Activated T-cell treated with anti-CD3 and anti-CD28 coated beads, Interleukin-2, amount 50 U/mL, for 72 hours (primary cell): ENCODE data around the gene AP1S2. TPM values are rescaled to one million over a fixed set of nuclear protein-coding genes. Genes with fewer than 3 reads are reported as not detected.
"Not testable (repeated sequence)": the region's sequence is repeated elsewhere in the genome, so short reads cannot be mapped to it uniquely, and the experiment has no call there.

Experiments
- ATAC-seq, 2 donors: fragments of 150-1000 bp; cut with Tn5 transposase; replicated peaks in 1 of 2; 2 replicates each; pipeline ENCODE4 v1.10.0; 2021; ENCODE audit warnings: moderate library complexity in 2 of 2, mild to moderate bottlenecking in 1 of 2
- DNase-seq, 2 donors: peaks; one replicate each; pipeline ENCODE4 v3.0.0; 2021 to 2022; ENCODE audit warnings: mixed read lengths in 1 of 2
- H3K27ac Mint-ChIP-seq: one replicate; pipeline ENCODE4 v1.8.0; 2022; ENCODE audit warnings: mild to moderate bottlenecking, moderate library complexity, mixed read lengths
- H3K27me3 Mint-ChIP-seq: one replicate; pipeline ENCODE4 v1.8.0; 2022; ENCODE audit warnings: low read depth, mixed read lengths
- H3K36me3 Mint-ChIP-seq, 2 donors: one replicate each; pipeline ENCODE4 v1.8.0; 2022; ENCODE audit warnings: mixed read lengths in 2 of 2, mild to moderate bottlenecking in 1 of 2; ENCODE audit not compliant: insufficient read depth in 2 of 2
- H3K4me1 Mint-ChIP-seq: one replicate; pipeline ENCODE4 v1.8.0; 2022; ENCODE audit warnings: low read depth, mixed read lengths
- H3K4me3 Mint-ChIP-seq, 2 donors: one replicate each; pipeline ENCODE4 v1.8.0; 2022; ENCODE audit warnings: mild to moderate bottlenecking in 2 of 2, mixed read lengths in 2 of 2, moderate library complexity in 2 of 2
- H3K9me3 Mint-ChIP-seq, 2 donors: one replicate each; pipeline ENCODE4 v1.8.0; 2022; ENCODE audit warnings: mixed read lengths in 2 of 2
- total RNA-seq, 2 donors: library from RNA; stranded (reverse); gene quantifications; one replicate each; pipeline ENCODE4 v1.2.3, GENCODE V29; 2022

The AP1S2 gene
- 10 to 100 TPM; 33.3 to 43.6 TPM for total RNA-seq

GRCh38 chrX:15854712-15855567 lies at the start of gene AP1S2:
TSS of gene AP1S2 (minus strand) at chrX:15854813. CDS start at chrX:15852524, 2,289 bp downstream.
- peaks cover 30% of the 10 kb centered on the region for H3K4me1 Mint-ChIP-seq
- ATAC-seq (peak; percentile 97 to 98), DNase-seq (peak; percentile 94 to 97)
- H3K36me3 Mint-ChIP-seq: peaks cover 0 to 8% of the 10 kb centered on the region in 2 donors
- peaks cover 6% of the 10 kb centered on the region for H3K27me3 Mint-ChIP-seq
- H3K4me3 Mint-ChIP-seq: peak within 1 kb of the TSS; percentile 96
- no peaks in the 10 kb centered on the region for H3K9me3 Mint-ChIP-seq
- peak within 1 kb of the TSS; percentile 96 for H3K27ac Mint-ChIP-seq

GRCh38 chrX:15903186-15903681 lies 48.6 kb upstream of the AP1S2 start:
- no peak overlapping the region for H3K27ac Mint-ChIP-seq
- DNase-seq (peak in 1 of 2 donors; percentile 6), ATAC-seq (peak; percentile 62 to 65)
- no peak overlapping the region for H3K4me3 Mint-ChIP-seq
- peaks cover 30% of the 10 kb centered on the region for H3K27me3 Mint-ChIP-seq
- H3K36me3 Mint-ChIP-seq: peaks cover 0 to 3% of the 10 kb centered on the region in 2 donors
- peaks cover 0 to 4% of the 10 kb centered on the region in 2 donors for H3K9me3 Mint-ChIP-seq
- no peaks in the 10 kb centered on the region for H3K4me1 Mint-ChIP-seq

DNA sequence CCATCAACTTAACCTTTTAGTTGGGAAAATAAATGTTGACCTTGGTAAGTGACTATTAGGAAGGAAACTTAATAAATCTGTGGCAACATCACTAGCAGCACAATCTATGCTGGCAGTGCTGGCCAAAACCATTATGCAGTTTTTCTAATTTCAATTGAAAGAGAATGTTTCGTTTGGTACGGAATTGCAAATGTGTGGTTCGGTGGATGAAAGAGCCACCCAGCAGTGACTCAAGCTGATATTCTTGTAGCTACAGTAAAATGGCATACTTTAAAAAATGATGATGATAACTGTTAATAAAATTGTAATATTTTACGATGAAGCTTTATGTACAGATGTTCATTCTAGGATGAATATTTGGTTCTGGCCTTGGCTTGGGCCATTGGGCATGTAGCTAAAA lies 40.7 kb upstream of the AP1S2 start:
- H3K27me3 Mint-ChIP-seq: peaks cover 37% of the 10 kb centered on the region
- peaks cover 0 to 4% of the 10 kb centered on the region in 2 donors for H3K36me3 Mint-ChIP-seq
- ATAC-seq (no peak), DNase-seq (no peak)
- no peak overlapping the region for H3K27ac Mint-ChIP-seq
- peaks cover 2 to 5% of the 10 kb centered on the region in 2 donors for H3K9me3 Mint-ChIP-seq
- no peak overlapping the region for H3K4me3 Mint-ChIP-seq
- no peaks in the 10 kb centered on the region for H3K4me1 Mint-ChIP-seq

DNA sequence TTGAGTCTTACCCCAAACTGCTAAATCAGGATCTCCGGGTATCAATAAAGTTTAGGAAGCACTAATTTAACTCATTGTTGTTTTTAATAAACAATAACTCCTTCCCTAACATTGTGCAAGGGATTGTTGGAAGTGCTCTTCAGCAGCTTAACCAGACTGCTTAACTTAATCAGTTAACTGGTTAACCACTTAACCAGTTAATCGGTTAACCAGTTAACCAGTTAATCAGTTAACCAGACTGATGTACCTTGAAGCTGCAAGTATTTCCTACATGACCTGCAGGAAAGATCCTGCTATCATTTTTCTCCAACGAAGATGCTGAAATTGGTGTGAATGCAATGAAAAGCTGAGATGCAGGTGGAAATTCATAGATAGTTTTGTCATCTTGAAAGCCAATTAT lies 40.1 kb upstream of the AP1S2 start:
- Mint-ChIP-seq H3K9me3 (peaks cover 2 to 5% of the 10 kb centered on the region in 2 donors), H3K36me3 (peaks cover 0 to 4% of the 10 kb centered on the region in 2 donors), H3K27ac (no peak overlapping the region), H3K4me1 (no peaks in the 10 kb centered on the region), H3K27me3 (peaks cover 43% of the 10 kb centered on the region), H3K4me3 (no peak overlapping the region)
- ATAC-seq: no peak
- no peak for DNase-seq

- H3K4me1 Mint-ChIP-seq: no peaks in the 10 kb centered on the region
- no peak for ATAC-seq
- no peak overlapping the region for H3K27ac Mint-ChIP-seq
- no peak for DNase-seq
- no peaks in the 10 kb centered on the region for H3K9me3 Mint-ChIP-seq
- no peak overlapping the region for H3K4me3 Mint-ChIP-seq
- no peaks in the 10 kb centered on the region for H3K36me3 Mint-ChIP-seq
- H3K27me3 Mint-ChIP-seq: peaks cover 36% of the 10 kb centered on the region
Measured at GRCh38 chrX:15890463-15890862, 35.9 kb upstream of the AP1S2 start.

DNA sequence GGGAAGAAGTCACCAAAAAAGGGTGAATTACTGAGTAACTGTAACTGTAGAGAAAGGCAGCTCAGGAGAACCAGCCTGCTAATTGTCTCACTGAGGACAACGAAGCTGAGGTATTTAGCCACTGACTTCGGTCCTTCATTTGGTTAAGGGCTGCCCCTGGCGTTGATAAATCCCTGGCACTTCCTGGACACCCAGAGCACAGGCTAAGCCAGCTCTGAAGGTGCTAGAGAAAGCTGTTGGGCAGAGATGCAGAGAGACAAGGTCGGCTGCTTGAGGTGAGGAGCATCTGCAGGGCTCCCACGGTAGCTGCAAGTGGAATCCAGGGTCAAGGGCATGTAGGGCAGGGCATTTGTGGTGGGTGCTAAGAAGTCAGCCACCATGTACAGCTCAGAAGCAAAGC lies 33.4 kb upstream of the AP1S2 start:
- ATAC-seq (no peak), DNase-seq (no peak)
- no peak overlapping the region for H3K27ac Mint-ChIP-seq
- no peaks in the 10 kb centered on the region for H3K9me3 Mint-ChIP-seq
- peaks cover 25% of the 10 kb centered on the region for H3K27me3 Mint-ChIP-seq
- peaks cover 8% of the 10 kb centered on the region for H3K4me1 Mint-ChIP-seq
- H3K4me3 Mint-ChIP-seq: no peak overlapping the region
- H3K36me3 Mint-ChIP-seq: no peaks in the 10 kb centered on the region

DNA sequence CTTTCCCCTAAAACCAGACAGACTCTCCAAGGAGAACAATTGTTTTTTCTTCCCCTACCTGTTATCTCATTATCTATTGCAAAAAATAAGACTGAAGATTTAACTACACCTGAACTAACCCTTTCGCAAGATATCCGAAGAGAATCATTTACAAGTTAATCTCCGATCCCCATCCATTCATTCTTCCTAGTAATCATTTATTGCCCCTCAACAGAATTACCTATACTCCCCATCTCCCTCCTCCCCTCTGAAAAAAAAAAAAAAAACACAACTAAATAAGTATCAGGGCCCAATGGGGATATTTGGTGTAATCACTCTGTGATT lies 28.9 kb upstream of the AP1S2 start:
- ATAC-seq: no peak
- Mint-ChIP-seq H3K4me3 (no peak overlapping the region), H3K36me3 (peaks cover 3 to 9% of the 10 kb centered on the region in 2 donors), H3K27ac (no peak overlapping the region), H3K9me3 (peaks cover 3 to 8% of the 10 kb centered on the region in 2 donors), H3K27me3 (peaks cover 23% of the 10 kb centered on the region), H3K4me1 (peaks cover 14% of the 10 kb centered on the region)
- no peak for DNase-seq

- Mint-ChIP-seq H3K27ac (peak overlapping the region; percentile 28), H3K9me3 (peaks cover 3 to 8% of the 10 kb centered on the region in 2 donors), H3K4me3 (peak overlapping the region in 1 of 2 donors; percentile 21), H3K27me3 (peaks cover 20% of the 10 kb centered on the region), H3K36me3 (peaks cover 6 to 9% of the 10 kb centered on the region in 2 donors), H3K4me1 (peaks cover 14% of the 10 kb centered on the region)
- DNase-seq (peak in 1 of 2 donors; percentile 12), ATAC-seq (peak; percentile 66 to 73)
Measured at GRCh38 chrX:15882704-15883539, 28.3 kb upstream of the AP1S2 start.

DNA sequence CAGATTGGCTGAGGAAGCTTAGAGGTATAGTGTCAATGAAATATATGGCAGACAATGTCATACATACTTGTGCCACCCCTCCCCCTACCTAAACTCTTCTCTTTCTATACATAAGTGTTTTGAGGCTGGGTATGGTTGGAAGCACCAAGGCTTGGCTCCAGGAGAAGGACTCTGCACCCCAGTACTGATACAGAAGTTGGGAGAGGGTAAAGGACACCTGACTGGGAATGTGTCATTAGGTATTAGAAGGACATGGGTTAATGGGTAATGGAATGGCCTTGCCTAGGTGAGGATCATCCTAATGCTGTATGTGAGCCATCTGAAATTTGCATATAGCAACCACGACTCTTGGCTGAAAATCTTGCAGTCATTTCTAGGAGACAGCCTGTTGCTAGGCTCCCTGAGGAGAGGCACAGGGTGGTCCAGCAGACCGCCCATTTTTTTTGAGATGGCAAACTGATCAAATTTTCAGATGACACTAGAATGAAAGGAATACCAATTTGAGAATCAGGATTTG lies 26.8 kb upstream of the AP1S2 start:
- peaks cover 6 to 9% of the 10 kb centered on the region in 2 donors for H3K36me3 Mint-ChIP-seq
- peaks cover 3 to 8% of the 10 kb centered on the region in 2 donors for H3K9me3 Mint-ChIP-seq
- peaks cover 21% of the 10 kb centered on the region for H3K27me3 Mint-ChIP-seq
- peaks cover 14% of the 10 kb centered on the region for H3K4me1 Mint-ChIP-seq
- no peak overlapping the region for H3K4me3 Mint-ChIP-seq
- DNase-seq: no peak
- ATAC-seq: no peak
- H3K27ac Mint-ChIP-seq: no peak overlapping the region

- H3K4me3 Mint-ChIP-seq, H3K36me3 Mint-ChIP-seq, DNase-seq, H3K27ac Mint-ChIP-seq, H3K4me1 Mint-ChIP-seq, H3K9me3 Mint-ChIP-seq, ATAC-seq: not testable (repeated sequence)
- peaks cover 28% of the 10 kb centered on the region for H3K27me3 Mint-ChIP-seq
Measured at GRCh38 chrX:15877914-15878313, 23.3 kb upstream of the AP1S2 start.

DNA sequence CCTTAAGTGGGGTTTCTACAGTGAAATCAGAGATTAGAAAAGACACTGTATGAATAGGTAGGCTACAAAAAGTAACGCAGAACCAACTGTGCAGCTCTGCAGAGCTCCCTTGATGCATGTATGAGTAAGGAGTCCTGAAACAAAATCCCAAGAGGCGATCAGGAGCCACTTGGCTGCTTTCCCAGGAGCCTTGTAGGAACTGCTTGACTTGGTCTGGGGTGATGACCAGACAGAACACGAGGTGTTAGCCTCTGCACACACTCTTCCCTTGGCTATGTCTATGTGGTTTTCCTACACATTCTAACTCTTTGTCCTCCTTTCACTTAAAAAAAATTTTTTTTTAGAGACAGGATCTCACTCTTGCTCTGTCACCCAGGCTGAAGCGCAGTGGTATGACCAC lies 22.8 kb upstream of the AP1S2 start:
- Mint-ChIP-seq H3K4me3 (no peak overlapping the region), H3K36me3 (peaks cover 6 to 9% of the 10 kb centered on the region in 2 donors), H3K9me3 (peaks cover 3 to 6% of the 10 kb centered on the region in 2 donors), H3K27me3 (peaks cover 28% of the 10 kb centered on the region), H3K27ac (no peak overlapping the region), H3K4me1 (no peaks in the 10 kb centered on the region)
- ATAC-seq (no peak), DNase-seq (no peak)

GRCh38 chrX:15874672-15875071 lies 20.1 kb upstream of the AP1S2 start:
- H3K9me3 Mint-ChIP-seq: no peaks in the 10 kb centered on the region
- no peak overlapping the region for H3K27ac Mint-ChIP-seq
- H3K4me3 Mint-ChIP-seq: no peak overlapping the region
- DNase-seq (no peak), ATAC-seq (no peak)
- peaks cover 1 to 3% of the 10 kb centered on the region in 2 donors for H3K36me3 Mint-ChIP-seq
- H3K4me1 Mint-ChIP-seq: no peaks in the 10 kb centered on the region
- peaks cover 19% of the 10 kb centered on the region for H3K27me3 Mint-ChIP-seq

GRCh38 chrX:15873566-15873965 lies 19.0 kb upstream of the AP1S2 start:
- ATAC-seq (no peak), DNase-seq (no peak)
- H3K4me3 Mint-ChIP-seq: no peak overlapping the region
- H3K4me1 Mint-ChIP-seq: no peaks in the 10 kb centered on the region
- peaks cover 19% of the 10 kb centered on the region for H3K27me3 Mint-ChIP-seq
- no peak overlapping the region for H3K27ac Mint-ChIP-seq
- H3K36me3 Mint-ChIP-seq: peaks cover 0 to 3% of the 10 kb centered on the region in 2 donors
- H3K9me3 Mint-ChIP-seq: no peaks in the 10 kb centered on the region
